GM10248 (cell line): ENCODE data around the gene ZNF280C.

Experiments
- CTCF ChIA-PET: fragments of 300-600 bp; sonication (Branson Sonifier 250); formaldehyde crosslinking; extraction: SDS; loops from one replicate; lab custom pipeline; 2021; ENCODE audit warnings: antibody characterized with exemption; lab: Yijun Ruan, JAX
- POLR2A ChIA-PET: fragments of 350-650 bp; sonication (Branson Sonifier 250); formaldehyde crosslinking; extraction: SDS; loops from one replicate; lab custom pipeline; 2020; ENCODE audit warnings: antibody characterized with exemption; lab: Yijun Ruan, JAX
- DNase-seq: peaks from one replicate; pipeline ENCODE4 v3.0.0; 2012; ENCODE audit errors: extremely low spot score
- CTCF ChIP-seq: IDR thresholded peaks from 2 replicates; pipeline ENCODE4 v1.5.1; 2012; ENCODE audit warnings: mild to moderate bottlenecking, low read depth; ENCODE audit errors: extremely low read depth, missing control alignments, control extremely low read depth

Gene ZNF280C

GRCh38 chrX:130299279-130300009 lies 30.7 kb upstream of the ZNF280C start:
- no peak for DNase-seq
- CTCF ChIA-PET = no interaction called here
- POLR2A ChIA-PET = no interaction called here
- no peak for TF ChIP-seq CTCF

- CTCF ChIA-PET = no interaction called here
- POLR2A ChIA-PET = no interaction called here
- DNase-seq = no peak
- no peak for TF ChIP-seq CTCF
These were observed 28.0 kb upstream of the ZNF280C start for GRCh38 chrX:130296743-130297142.

- CTCF ChIA-PET = no interaction called here
- POLR2A ChIA-PET = no interaction called here
- DNase-seq = no peak
- no peak for TF ChIP-seq CTCF
These were observed 27.6 kb upstream of the ZNF280C start for GRCh38 chrX:130296297-130296678.

GRCh38 chrX:130295519-130296296 lies 27.0 kb upstream of the ZNF280C start:
- TF ChIP-seq CTCF = no peak
- CTCF ChIA-PET = no interaction called here
- POLR2A ChIA-PET = no interaction called here
- no peak for DNase-seq

GRCh38 chrX:130287071-130287770 lies 18.5 kb upstream of the ZNF280C start:
- ChIA-PET POLR2A (no interaction called here), CTCF (no interaction called here)
- TF ChIP-seq CTCF = no peak
- DNase-seq = no peak

- CTCF ChIA-PET = interaction anchor here (1.1 kb wide), 1 partner anchor 19 kb away, joined by 3 read pairs; no protein-coding TSS in a partner anchor
These were observed 17.0 kb upstream of the ZNF280C start for GRCh38 chrX:130285710-130286109.

More at GRCh38 chrX:130285710-130286109, 17.0 kb upstream of the ZNF280C start:
- no peak for DNase-seq
- no peak for TF ChIP-seq CTCF
- POLR2A ChIA-PET = no interaction called here
